ENCODE data around the gene CEBPA.

The CEBPA gene

DNA sequence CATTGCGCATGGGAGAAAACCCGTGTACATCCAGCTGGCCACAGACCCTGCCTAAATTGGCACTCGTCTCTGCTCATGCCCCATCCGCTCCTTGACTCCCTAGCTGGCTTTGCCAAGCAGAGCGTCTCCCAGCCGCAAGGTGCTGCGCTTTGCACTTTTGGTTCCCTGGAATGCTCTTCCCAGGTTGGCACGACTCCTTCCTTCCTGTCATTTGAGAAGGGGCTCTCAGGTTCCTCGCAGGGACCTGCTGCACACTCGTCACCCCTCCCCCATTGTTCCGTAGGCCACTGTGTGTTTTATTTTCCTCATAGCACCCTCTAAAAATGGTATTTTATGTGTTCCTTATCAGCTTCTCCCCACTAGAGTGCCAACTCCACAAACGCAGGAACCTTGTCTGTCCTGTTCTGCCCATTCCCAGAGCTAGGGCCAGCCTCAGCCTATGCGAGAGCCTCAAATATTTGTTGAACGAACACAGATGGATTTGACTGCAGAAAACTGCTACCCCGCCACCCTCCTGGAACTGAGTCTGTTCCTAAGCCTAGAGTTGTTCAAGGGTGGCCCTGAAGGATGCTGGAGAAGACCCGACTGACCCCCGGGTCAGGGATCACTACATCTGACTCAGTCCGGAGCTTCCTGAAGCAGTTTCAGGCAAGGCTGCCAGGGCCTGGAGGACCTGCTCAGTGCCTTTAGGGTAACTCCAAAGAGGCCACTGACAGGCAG, 8.4 kb upstream of the CEBPA start:
- no peak overlapping the region for H3K4me3 ChIP-seq (ENCODE audit: insufficient read depth, low read depth, low read length, poor library complexity, severe bottlenecking)
- no peaks in the 10 kb centered on the region for H3K4me1 ChIP-seq (ENCODE audit: control insufficient read depth, insufficient read depth, low read length, poor library complexity, severe bottlenecking)
- DNase-seq: no peak
- H3K27ac ChIP-seq (ENCODE audit: insufficient read depth, low read length, poor library complexity, severe bottlenecking): no peak overlapping the region
- no peaks in the 10 kb centered on the region for H3K27me3 ChIP-seq (replicated peaks; ENCODE audit: control insufficient read depth, insufficient read depth, low read length, poor library complexity, severe bottlenecking)
- H3K9me3 ChIP-seq (ENCODE audit: control insufficient read depth, low read length): no peaks in the 10 kb centered on the region
- no peaks in the 10 kb centered on the region for H3K36me3 ChIP-seq (ENCODE audit: control insufficient read depth, insufficient read depth, low read length)

DNA sequence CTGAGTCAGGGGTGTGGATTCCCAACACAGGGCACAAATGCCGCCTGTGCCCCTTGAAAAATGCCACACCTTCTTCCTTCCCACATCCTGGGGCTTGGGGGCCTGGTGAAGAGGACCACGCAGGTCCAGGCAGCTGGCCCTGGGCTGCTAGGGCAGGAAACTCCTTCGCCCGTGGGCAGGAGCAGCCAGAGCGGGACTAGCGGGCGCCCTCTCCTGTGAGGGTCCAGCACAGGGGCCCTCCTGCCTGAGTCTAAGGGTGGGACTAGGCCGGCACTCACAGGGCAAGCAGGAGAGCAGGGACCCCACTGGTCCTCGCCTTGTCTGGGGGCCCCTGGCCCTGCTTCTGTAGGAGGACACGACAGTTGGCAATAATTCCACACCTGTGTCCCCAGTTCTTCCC, 7.5 kb upstream of the CEBPA start:
- Histone ChIP-seq H3K9me3 (ENCODE audit: control insufficient read depth, low read length) (no peaks in the 10 kb centered on the region), H3K36me3 (ENCODE audit: control insufficient read depth, insufficient read depth, low read length) (no peaks in the 10 kb centered on the region), H3K27ac (ENCODE audit: insufficient read depth, low read length, poor library complexity, severe bottlenecking) (no peak overlapping the region), H3K27me3 (replicated peaks; ENCODE audit: control insufficient read depth, insufficient read depth, low read length, poor library complexity, severe bottlenecking) (no peaks in the 10 kb centered on the region), H3K4me1 (ENCODE audit: control insufficient read depth, insufficient read depth, low read length, poor library complexity, severe bottlenecking) (no peaks in the 10 kb centered on the region), H3K4me3 (ENCODE audit: insufficient read depth, low read depth, low read length, poor library complexity, severe bottlenecking) (no peak overlapping the region)
- no peak for DNase-seq

DNA sequence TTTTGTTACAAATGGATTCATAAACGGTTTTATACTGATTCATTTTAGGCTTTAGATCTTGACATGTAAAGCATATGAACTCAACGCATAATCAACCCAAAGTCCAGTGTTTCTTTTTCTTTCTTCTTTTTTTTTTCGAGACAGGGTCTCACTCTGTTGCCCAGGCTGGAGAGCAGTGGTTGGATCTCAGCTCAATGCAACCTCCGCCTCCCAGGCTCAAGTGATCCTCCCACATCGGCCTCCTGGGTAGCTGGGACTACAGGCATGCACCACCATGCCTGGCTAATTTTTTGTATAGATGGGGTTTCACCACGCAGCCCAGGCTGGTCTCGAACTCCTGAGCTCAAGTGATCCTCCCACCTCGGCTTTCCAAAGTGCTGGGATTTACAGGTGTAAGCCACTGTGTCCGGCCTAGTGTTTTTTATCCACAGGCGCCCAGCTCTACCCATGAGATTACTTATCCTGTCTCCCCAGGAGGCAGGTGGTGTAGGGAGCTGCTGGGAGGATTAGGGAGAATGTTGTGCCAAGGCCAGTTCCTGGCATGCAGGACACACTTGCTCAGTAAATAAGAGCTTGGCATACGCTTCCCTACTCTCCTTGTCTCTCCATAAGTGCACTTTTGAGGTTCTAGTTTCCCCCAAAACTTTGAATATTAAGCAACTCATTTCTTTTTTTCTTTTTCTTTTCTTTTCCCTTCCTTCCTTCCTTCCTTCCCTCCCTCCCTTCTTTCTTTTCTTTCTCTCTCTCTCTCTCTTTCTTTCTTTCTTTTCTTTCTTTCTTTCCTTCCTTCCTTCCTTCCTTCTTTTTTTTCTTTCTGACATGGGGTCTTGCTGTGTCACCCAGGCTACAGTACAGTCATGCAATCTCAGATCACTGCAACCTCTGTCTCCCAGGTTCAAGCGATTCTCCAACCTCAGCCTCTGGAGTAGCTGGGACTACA, 4.8 kb upstream of the CEBPA start:
- Histone ChIP-seq H3K4me1 (ENCODE audit: control insufficient read depth, insufficient read depth, low read length, poor library complexity, severe bottlenecking) (peaks cover 5% of the 10 kb centered on the region), H3K4me3 (ENCODE audit: insufficient read depth, low read depth, low read length, poor library complexity, severe bottlenecking) (no peak overlapping the region), H3K27me3 (replicated peaks; ENCODE audit: control insufficient read depth, insufficient read depth, low read length, poor library complexity, severe bottlenecking) (peaks cover 3% of the 10 kb centered on the region), H3K36me3 (ENCODE audit: control insufficient read depth, insufficient read depth, low read length) (no peaks in the 10 kb centered on the region), H3K9me3 (ENCODE audit: control insufficient read depth, low read length) (no peaks in the 10 kb centered on the region), H3K27ac (ENCODE audit: insufficient read depth, low read length, poor library complexity, severe bottlenecking) (no peak overlapping the region)
- no peak for DNase-seq

DNA sequence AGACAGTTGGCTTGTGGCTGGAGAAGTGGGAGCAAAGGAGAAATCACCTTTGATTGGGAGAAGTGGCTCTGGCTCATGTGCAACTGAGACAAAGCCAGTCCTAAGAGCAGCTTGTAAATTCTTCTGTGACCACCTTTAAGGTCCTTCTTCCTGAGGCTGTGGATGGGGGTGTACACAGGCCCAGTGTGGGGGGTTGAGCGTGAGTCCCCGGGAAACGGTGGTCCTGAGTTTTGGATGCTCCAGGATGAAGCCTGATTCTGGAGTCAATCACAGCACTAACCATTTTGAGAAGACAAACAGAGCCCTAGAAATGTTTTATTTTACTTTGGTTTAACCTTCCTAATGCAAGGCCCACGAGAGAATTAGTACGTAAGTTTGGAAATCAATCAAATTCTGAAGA, 3.9 kb upstream of the CEBPA start:
- peaks cover 5% of the 10 kb centered on the region for H3K27me3 ChIP-seq (replicated peaks; ENCODE audit: control insufficient read depth, insufficient read depth, low read length, poor library complexity, severe bottlenecking)
- no peaks in the 10 kb centered on the region for H3K9me3 ChIP-seq (ENCODE audit: control insufficient read depth, low read length)
- no peaks in the 10 kb centered on the region for H3K36me3 ChIP-seq (ENCODE audit: control insufficient read depth, insufficient read depth, low read length)
- H3K4me3 ChIP-seq (ENCODE audit: insufficient read depth, low read depth, low read length, poor library complexity, severe bottlenecking): no peak overlapping the region
- H3K27ac ChIP-seq (ENCODE audit: insufficient read depth, low read length, poor library complexity, severe bottlenecking): no peak overlapping the region
- H3K4me1 ChIP-seq (ENCODE audit: control insufficient read depth, insufficient read depth, low read length, poor library complexity, severe bottlenecking): peaks cover 8% of the 10 kb centered on the region
- DNase-seq: no peak

DNA sequence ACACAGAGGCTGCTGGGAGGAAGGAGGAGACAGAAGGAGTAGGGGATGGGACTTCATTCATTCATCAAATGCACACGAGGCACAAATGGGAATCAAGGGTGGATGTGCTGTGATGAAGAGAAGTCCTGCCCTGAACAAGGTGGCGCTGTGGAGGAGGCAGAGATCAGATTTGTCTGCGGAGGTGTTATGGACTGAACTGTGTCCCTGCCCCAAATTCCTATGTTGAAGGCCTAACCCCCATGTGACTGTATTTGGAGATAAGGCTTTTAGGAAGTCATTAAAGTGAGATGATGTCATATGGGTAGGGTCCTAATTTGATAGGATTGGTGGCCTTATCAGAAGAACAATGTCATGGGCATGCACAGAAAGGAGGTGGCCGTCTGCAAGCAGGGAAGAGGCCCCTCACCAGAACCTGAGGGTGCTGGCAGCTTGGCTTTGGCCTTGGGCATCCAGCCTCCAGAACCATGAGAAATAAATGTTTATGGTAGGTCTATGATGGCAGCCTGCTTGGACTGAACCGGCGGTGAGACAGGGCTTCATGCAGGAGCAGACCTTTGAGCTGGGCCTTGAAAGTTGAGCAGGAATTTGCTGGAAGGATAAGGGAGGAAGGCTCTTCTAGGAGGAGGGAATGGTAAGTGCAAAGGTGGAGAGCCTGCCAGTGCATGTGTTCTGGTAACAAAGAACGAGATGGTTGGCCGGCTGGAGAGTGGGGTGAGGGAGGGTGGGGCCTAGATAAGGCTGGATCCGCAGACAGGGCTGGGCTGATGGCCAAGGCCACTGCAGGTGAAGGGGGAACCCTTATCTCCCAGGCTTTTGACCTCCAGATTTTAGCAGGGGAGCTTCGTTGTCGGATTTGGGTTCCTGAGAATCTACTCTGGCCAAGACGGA, 2.7 kb upstream of the CEBPA start:
- DNase-seq: no peak
- Histone ChIP-seq H3K4me1 (ENCODE audit: control insufficient read depth, insufficient read depth, low read length, poor library complexity, severe bottlenecking) (peaks cover 14% of the 10 kb centered on the region), H3K36me3 (ENCODE audit: control insufficient read depth, insufficient read depth, low read length) (no peaks in the 10 kb centered on the region), H3K9me3 (ENCODE audit: control insufficient read depth, low read length) (no peaks in the 10 kb centered on the region), H3K4me3 (ENCODE audit: insufficient read depth, low read depth, low read length, poor library complexity, severe bottlenecking) (no peak overlapping the region), H3K27ac (ENCODE audit: insufficient read depth, low read length, poor library complexity, severe bottlenecking) (no peak overlapping the region), H3K27me3 (replicated peaks; ENCODE audit: control insufficient read depth, insufficient read depth, low read length, poor library complexity, severe bottlenecking) (peaks cover 15% of the 10 kb centered on the region)

DNA sequence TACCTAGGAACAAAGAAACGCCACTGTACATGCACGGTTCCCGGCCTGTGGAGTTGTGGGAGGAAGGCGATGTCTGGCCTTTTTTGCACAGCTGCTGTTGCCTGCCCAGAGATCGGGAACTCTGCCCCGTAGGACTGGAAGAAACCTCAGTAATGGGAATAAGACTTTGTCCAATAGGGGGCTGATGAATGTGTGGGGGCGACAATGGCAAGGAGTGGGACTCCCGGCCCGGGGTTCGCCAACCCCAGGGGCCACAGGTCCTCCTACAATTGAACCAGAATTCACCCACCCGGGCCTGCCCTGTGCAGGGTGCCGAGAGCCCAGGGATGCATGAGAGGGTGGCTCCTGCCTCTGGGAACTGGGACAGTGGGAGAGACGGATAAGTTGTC, 2.0 kb upstream of the CEBPA start:
- H3K27ac ChIP-seq (ENCODE audit: insufficient read depth, low read length, poor library complexity, severe bottlenecking): no peak overlapping the region
- no peaks in the 10 kb centered on the region for H3K9me3 ChIP-seq (ENCODE audit: control insufficient read depth, low read length)
- no peak overlapping the region for H3K4me3 ChIP-seq (ENCODE audit: insufficient read depth, low read depth, low read length, poor library complexity, severe bottlenecking)
- peaks cover 14% of the 10 kb centered on the region for H3K4me1 ChIP-seq (ENCODE audit: control insufficient read depth, insufficient read depth, low read length, poor library complexity, severe bottlenecking)
- H3K27me3 ChIP-seq (replicated peaks; ENCODE audit: control insufficient read depth, insufficient read depth, low read length, poor library complexity, severe bottlenecking): peaks cover 20% of the 10 kb centered on the region
- DNase-seq: no peak
- H3K36me3 ChIP-seq (ENCODE audit: control insufficient read depth, insufficient read depth, low read length): no peaks in the 10 kb centered on the region

DNA sequence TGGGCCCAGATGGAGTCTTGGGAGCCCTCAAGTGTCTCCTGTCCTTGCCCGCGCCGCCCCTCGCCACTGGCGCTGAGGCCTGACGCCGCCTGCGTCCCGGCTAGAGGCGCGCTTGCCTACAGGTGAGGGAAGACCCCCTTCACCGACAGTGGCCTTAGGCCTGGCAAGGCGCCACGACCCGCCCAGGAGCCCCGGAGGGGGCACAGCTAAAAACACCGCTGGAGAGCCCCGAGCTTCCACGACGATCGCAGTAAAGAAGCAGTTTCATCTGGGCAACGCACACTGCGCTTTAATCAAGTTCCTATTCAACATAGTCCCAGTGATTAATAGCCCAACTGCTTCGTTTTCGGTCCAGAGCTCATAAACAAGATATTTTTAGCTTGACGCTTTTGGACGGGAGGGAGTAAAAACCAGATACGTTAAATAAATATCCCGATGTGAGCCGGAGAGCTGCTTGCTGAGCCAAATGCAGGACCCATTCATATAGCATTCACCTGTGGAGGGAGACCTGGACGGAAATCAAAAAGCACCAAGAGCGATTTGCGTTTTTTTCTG, 1.5 kb upstream of the CEBPA start:
- no peak for DNase-seq
- H3K9me3 ChIP-seq (ENCODE audit: control insufficient read depth, low read length): no peaks in the 10 kb centered on the region
- H3K27ac ChIP-seq (ENCODE audit: insufficient read depth, low read length, poor library complexity, severe bottlenecking): no peak overlapping the region
- no peaks in the 10 kb centered on the region for H3K36me3 ChIP-seq (ENCODE audit: control insufficient read depth, insufficient read depth, low read length)
- H3K4me3 ChIP-seq (ENCODE audit: insufficient read depth, low read depth, low read length, poor library complexity, severe bottlenecking): peak overlapping the region; percentile 68
- H3K27me3 ChIP-seq (replicated peaks; ENCODE audit: control insufficient read depth, insufficient read depth, low read length, poor library complexity, severe bottlenecking): peaks cover 21% of the 10 kb centered on the region
- peaks cover 14% of the 10 kb centered on the region for H3K4me1 ChIP-seq (ENCODE audit: control insufficient read depth, insufficient read depth, low read length, poor library complexity, severe bottlenecking)

DNA sequence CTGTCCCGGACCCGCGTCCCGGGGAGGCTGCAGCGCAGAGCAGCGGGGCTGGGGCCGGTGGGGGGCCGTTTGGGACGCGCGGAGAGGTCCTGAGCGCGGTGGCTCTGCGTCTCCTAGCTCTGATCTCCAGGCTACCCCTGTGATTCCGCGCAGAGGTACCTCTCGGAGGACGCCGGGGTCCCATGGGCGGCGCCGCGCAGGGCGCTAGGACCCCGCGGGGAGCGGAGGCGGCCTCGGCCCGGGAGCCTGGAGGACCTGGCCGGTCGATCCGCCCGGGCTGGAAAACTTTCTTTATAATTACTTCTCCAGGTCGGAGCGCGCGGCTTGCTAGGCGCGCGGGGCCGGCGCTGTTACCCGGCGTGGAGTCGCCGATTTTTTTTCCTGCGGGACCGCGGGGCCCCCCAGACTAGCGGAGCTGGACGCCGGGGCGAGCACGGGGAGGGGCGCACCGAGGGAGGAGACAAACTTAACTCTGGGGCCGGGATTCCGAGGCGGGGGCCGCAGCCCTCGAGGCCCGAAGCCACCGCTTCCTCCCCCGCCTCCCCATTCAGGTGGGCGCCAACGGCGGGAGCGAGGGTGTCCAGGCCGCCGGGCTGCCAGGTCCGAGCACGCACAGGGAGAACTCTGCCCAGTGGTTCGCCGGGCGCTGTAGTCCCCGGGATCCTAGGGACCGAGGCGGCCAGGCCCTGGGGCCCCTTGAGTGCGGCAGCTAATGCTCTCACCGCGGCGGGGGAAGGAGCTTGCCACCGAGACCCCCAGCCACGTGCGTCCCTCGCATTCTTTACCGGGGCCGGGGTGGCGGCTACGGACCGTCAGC, 848 bp upstream of the CEBPA start:
- H3K4me1 ChIP-seq (ENCODE audit: control insufficient read depth, insufficient read depth, low read length, poor library complexity, severe bottlenecking): peaks cover 14% of the 10 kb centered on the region
- no peaks in the 10 kb centered on the region for H3K9me3 ChIP-seq (ENCODE audit: control insufficient read depth, low read length)
- H3K27me3 ChIP-seq (replicated peaks; ENCODE audit: control insufficient read depth, insufficient read depth, low read length, poor library complexity, severe bottlenecking): peaks cover 25% of the 10 kb centered on the region
- no peak for DNase-seq
- H3K27ac ChIP-seq (ENCODE audit: insufficient read depth, low read length, poor library complexity, severe bottlenecking): no peak overlapping the region
- no peaks in the 10 kb centered on the region for H3K36me3 ChIP-seq (ENCODE audit: control insufficient read depth, insufficient read depth, low read length)
- H3K4me3 ChIP-seq (ENCODE audit: insufficient read depth, low read depth, low read length, poor library complexity, severe bottlenecking): peak overlapping the region; percentile 68

DNA sequence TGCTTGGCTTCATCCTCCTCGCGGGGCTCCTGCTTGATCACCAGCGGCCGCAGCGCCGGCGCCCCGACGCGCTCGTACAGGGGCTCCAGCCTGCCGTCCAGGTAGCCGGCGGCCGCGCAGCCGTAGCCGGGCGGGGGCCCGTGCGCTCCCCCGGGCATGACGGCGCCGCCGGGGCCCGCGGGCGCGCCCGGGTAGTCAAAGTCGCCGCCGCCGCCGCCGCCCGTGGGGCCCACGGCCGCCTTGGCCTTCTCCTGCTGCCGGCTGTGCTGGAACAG, 497 bp downstream of the CEBPA start:
- no peak overlapping the region for H3K27ac ChIP-seq (ENCODE audit: insufficient read depth, low read length, poor library complexity, severe bottlenecking)

More for the DNA sequence above, 497 bp downstream of the CEBPA start:
- H3K4me3 ChIP-seq (ENCODE audit: insufficient read depth, low read depth, low read length, poor library complexity, severe bottlenecking): peak overlapping the region; percentile 51
- peaks cover 14% of the 10 kb centered on the region for H3K4me1 ChIP-seq (ENCODE audit: control insufficient read depth, insufficient read depth, low read length, poor library complexity, severe bottlenecking)
- DNase-seq: no peak
- no peaks in the 10 kb centered on the region for H3K9me3 ChIP-seq (ENCODE audit: control insufficient read depth, low read length)
- peaks cover 26% of the 10 kb centered on the region for H3K27me3 ChIP-seq (replicated peaks; ENCODE audit: control insufficient read depth, insufficient read depth, low read length, poor library complexity, severe bottlenecking)
- H3K36me3 ChIP-seq (ENCODE audit: control insufficient read depth, insufficient read depth, low read length): no peaks in the 10 kb centered on the region

Data from effector memory CD4-positive, alpha-beta T cell (primary cell).